Measurements from ENCODE around the gene GAB4. TPM values are rescaled to one million over a fixed set of nuclear protein-coding genes. Genes with fewer than 3 reads are reported as not detected.
"Not testable (repeated sequence)": the region's sequence is repeated elsewhere in the genome, so short reads cannot be mapped to it uniquely, and the experiment has no call there.

GAB4 gene
- total and polyA plus RNA-seq, 2 of the 4 experiments (the other 2 are of a cell fraction), result not detected

- H3K4me1 ChIP-seq (ENCODE audit: control insufficient read depth, insufficient read depth, low read length); H3K4ac ChIP-seq (ENCODE audit: low read depth, low read length); H3K4me3 ChIP-seq (ENCODE audit: insufficient read depth, low read depth, low read length); H3K23ac ChIP-seq (ENCODE audit: low read depth, low read length); H3K9me1 ChIP-seq (ENCODE audit: insufficient read depth, low read length); BruUV-seq (replicated peaks); ATAC-seq (ENCODE audit: low read depth); H4K20me1 ChIP-seq (ENCODE audit: insufficient read depth, low read length); H3K9me3 ChIP-seq (ENCODE audit: control insufficient read depth, insufficient read depth, low read length); POLR2A ChIA-PET (ENCODE audit: unreplicated experiment); H2BK15ac ChIP-seq (ENCODE audit: low read depth, low read length); H2BK5ac ChIP-seq (ENCODE audit: low read depth, low read length, poor library complexity, severe bottlenecking); dilution Hi-C loops (cut with HindIII; ENCODE audit: low sequenced_read_pairs, unreplicated experiment); DNase-seq; in situ Hi-C loops (cut with MboI; ENCODE audit: low sequenced_read_pairs); H4K8ac ChIP-seq (ENCODE audit: low read depth in 2 of 2, low read length in 2 of 2); H3K56ac ChIP-seq (ENCODE audit: extremely low read depth, insufficient read depth, low read length); H3K9ac ChIP-seq (ENCODE audit: low read depth, low read length); H2BK20ac ChIP-seq (ENCODE audit: low read depth, low read length); H3K27ac ChIP-seq (ENCODE audit: insufficient read depth, low read length); H3K4me2 ChIP-seq (ENCODE audit: low read depth, low read length); H2AFZ ChIP-seq (replicated peaks; ENCODE audit: low read length, poor library complexity); H3K36me3 ChIP-seq (ENCODE audit: control insufficient read depth, insufficient read depth, low read length); H3K14ac ChIP-seq (replicated peaks; ENCODE audit: low read depth, low read length); H4K91ac ChIP-seq (ENCODE audit: insufficient read depth, low read depth, low read length); H3K18ac ChIP-seq (ENCODE audit: low read depth, low read length); H4K5ac ChIP-seq (ENCODE audit: low read depth, low read length); H2BK120ac ChIP-seq (ENCODE audit: low read depth, low read length); H2AK5ac ChIP-seq (ENCODE audit: low read depth, low read length); intact Hi-C loops (cut with micrococcal nuclease); H2AK9ac ChIP-seq (replicated peaks; ENCODE audit: low read depth, low read length, poor library complexity); H3K79me1 ChIP-seq (ENCODE audit: low read depth in 1 of 2, low read length in 2 of 2); CTCF ChIA-PET; H3K27me3 ChIP-seq (ENCODE audit: control insufficient read depth, insufficient read depth, low read length): not testable (repeated sequence)
- WGBS, 2 experiments (ENCODE audit: extremely low coverage in 2 of 2, insufficient read length in 1 of 2), result no CpG with 5 or more reads among the region's 1 CpG
These were observed 93.1 kb downstream of the GAB4 start for GRCh38 chr22:16914911-16915310.

Data from IMR-90 (cell line).